Endothelial cell of umbilical vein (primary cell): Measurements from ENCODE around the gene LAIR1. TPM values are rescaled to one million over a fixed set of nuclear protein-coding genes. Genes with fewer than 3 reads are reported as not detected.

Experiments used
- BruUV-seq: library from RNA; stranded (reverse); fragments of 400-500 nt; replicated peaks from 2 replicates; lab custom pipeline; 2021; lab: Mats Ljungman, UMichigan
- CTCF ChIA-PET: fragments of 300-600, 350-600 bp; sonication (Branson Sonifier 250); formaldehyde crosslinking; loops from one replicate; lab custom pipeline; 2021; ENCODE audit warnings: antibody characterized with exemption, inconsistent platforms; lab: Charles Lee
- POLR2A ChIA-PET: fragments of 300-600, 350-600 bp; sonication (Branson Sonifier 250); formaldehyde crosslinking; loops from one replicate; lab custom pipeline; 2021; ENCODE audit warnings: antibody characterized with exemption, inconsistent platforms; lab: Charles Lee
- DNase-seq: peaks from one replicate; pipeline ENCODE4 v3.0.0-alpha.2; 2011; ENCODE audit warnings: low read depth, low spot score
- FAIRE-seq: peaks from 2 replicates; lab custom pipeline; 2011; peaks lifted over from hg19 to GRCh38; lab: Jason Lieb, UNC
- H2AFZ ChIP-seq: 2 replicates; pipeline ENCODE4 v1.6.0; 2012; ENCODE audit warnings: low read depth, low read length, control low read depth, inconsistent platforms
- H3K27ac ChIP-seq: 2 replicates; pipeline ENCODE4 v1.5.1; 2011; ENCODE audit warnings: low read depth, mild to moderate bottlenecking, control low read depth, low read length, moderate library complexity; ENCODE audit not compliant: insufficient read depth
- H3K27me3 ChIP-seq, 2 experiments: 2 replicates each; pipeline versions ENCODE4 v1.6.0 to v1.6.1; 2011; ENCODE audit warnings: low read length in 2 of 2, mixed read lengths in 1 of 2; ENCODE audit not compliant: control insufficient read depth in 2 of 2, insufficient read depth in 2 of 2
- H3K36me3 ChIP-seq, 2 experiments: 2 replicates in 1 of 2; 3 replicates in 1 of 2; pipeline ENCODE4 v1.5.1; 2011; ENCODE audit warnings: low read length in 2 of 2, mild to moderate bottlenecking in 1 of 2, moderate library complexity in 1 of 2; ENCODE audit not compliant: control insufficient read depth in 2 of 2, insufficient read depth in 2 of 2; ENCODE audit errors: extremely low read depth in 1 of 2
- H3K4me1 ChIP-seq: 3 replicates; pipeline ENCODE4 v1.5.1; 2011; ENCODE audit warnings: mild to moderate bottlenecking, low read length; ENCODE audit not compliant: control insufficient read depth, insufficient read depth; ENCODE audit errors: extremely low read depth
- H3K4me2 ChIP-seq: 2 replicates; pipeline ENCODE4 v1.6.1; 2011; ENCODE audit warnings: low read length, control low read depth, mixed read lengths; ENCODE audit not compliant: insufficient read depth
- H3K4me3 ChIP-seq, 3 experiments: fragments of 200-600 bp in 1 of 3; sonication (generic), shearing (Covaris generic) in 1 of 3; replicated peaks in 1 of 3; 2 replicates each; pipeline ENCODE4 v1.5.1; 2011 to 2016; ENCODE audit warnings: control low read depth in 3 of 3, low read length in 3 of 3, mild to moderate bottlenecking in 2 of 3, inconsistent platforms in 1 of 3, low read depth in 1 of 3, moderate library complexity in 1 of 3; ENCODE audit not compliant: insufficient read depth in 1 of 3
- H3K79me2 ChIP-seq: 2 replicates; pipeline ENCODE4 v1.6.0; 2012; ENCODE audit warnings: low read length, inconsistent platforms; ENCODE audit not compliant: control insufficient read depth, insufficient read depth
- H3K9ac ChIP-seq: replicated peaks from 2 replicates; pipeline ENCODE3; 2011; ENCODE audit warnings: low read length, control low read depth; ENCODE audit not compliant: insufficient read depth; ENCODE audit errors: extremely low read depth
- H3K9me1 ChIP-seq: replicated peaks from 3 replicates; pipeline ENCODE4 v1.6.0; 2011; ENCODE audit warnings: mild to moderate bottlenecking, low read length; ENCODE audit not compliant: control insufficient read depth, insufficient read depth; ENCODE audit errors: extremely low read depth
- H3K9me3 ChIP-seq: replicated peaks from 2 replicates; pipeline ENCODE4 v1.5.1; 2012; ENCODE audit warnings: low read length, inconsistent platforms; ENCODE audit not compliant: control insufficient read depth, insufficient read depth
- H4K20me1 ChIP-seq: replicated peaks from 2 replicates; pipeline ENCODE3; 2011; ENCODE audit warnings: mild to moderate bottlenecking, low read length; ENCODE audit not compliant: control insufficient read depth, insufficient read depth; ENCODE audit errors: extremely low read depth
- CTCF ChIP-seq, 2 donors: IDR thresholded peaks; 1 replicate in 1 of 2; 2 replicates in 1 of 2; pipeline ENCODE4 v1.5.1; 2011; ENCODE audit warnings: low read length in 2 of 2, mild to moderate bottlenecking in 2 of 2, moderate library complexity in 2 of 2, control low read depth in 1 of 2, inconsistent platforms in 1 of 2, low read depth in 1 of 2; ENCODE audit not compliant: insufficient read depth in 1 of 2; ENCODE audit errors: extremely low read depth in 1 of 2
- EZH2 ChIP-seq: IDR thresholded peaks from 2 replicates; pipeline ENCODE4 v1.6.1; 2012; ENCODE audit warnings: borderline replicate concordance, low read depth, mild to moderate bottlenecking, moderate library complexity, low read length, inconsistent platforms; ENCODE audit not compliant: severe bottlenecking
- FOS ChIP-seq: IDR thresholded peaks from 2 replicates; pipeline ENCODE4 v1.6.1; 2011; ENCODE audit warnings: mild to moderate bottlenecking, low read length, moderate library complexity, borderline replicate concordance; ENCODE audit not compliant: insufficient read depth
- GATA2 ChIP-seq: IDR thresholded peaks from 2 replicates; pipeline ENCODE4 v1.7.0; 2011; ENCODE audit warnings: low read depth, mild to moderate bottlenecking, moderate library complexity, mixed read lengths, low read length; ENCODE audit not compliant: insufficient read length, insufficient read depth
- JUN ChIP-seq: IDR thresholded peaks from 2 replicates; pipeline ENCODE4 v1.6.1; 2011; ENCODE audit warnings: borderline replicate concordance, low read depth; ENCODE audit not compliant: insufficient read length, insufficient read depth
- MAX ChIP-seq: IDR thresholded peaks from 2 replicates; pipeline ENCODE4 v1.6.1; 2011; ENCODE audit not compliant: insufficient read depth, insufficient read length
- MYC ChIP-seq: IDR thresholded peaks from one replicate; pipeline ENCODE4 v1.6.1; 2011; ENCODE audit warnings: mild to moderate bottlenecking, low read depth, low read length
- POLR2A ChIP-seq: IDR thresholded peaks from 2 replicates; pipeline ENCODE4 v1.6.1; 2012; ENCODE audit warnings: low read depth, mild to moderate bottlenecking, control low read depth, low read length
- POLR2AphosphoS5 ChIP-seq: IDR thresholded peaks from 2 replicates; pipeline ENCODE4 v1.6.1; 2012; ENCODE audit warnings: low read depth, mild to moderate bottlenecking, control low read depth, low read length, moderate library complexity; ENCODE audit not compliant: insufficient read depth
- dilution Hi-C: fragments of 300-500 bp; cut with MboI; formaldehyde crosslinking; loops from one replicate; pipeline ENCODE4 v1.15.0; 2019; ENCODE audit warnings: low sequenced_read_pairs; ENCODE audit not compliant: extremely low pct_ligation_motif_present
- intact Hi-C: fragments of 100-400 bp; cut with micrococcal nuclease; formaldehyde crosslinking; loops from one replicate; pipeline ENCODE4 v1.10.0; 2022
- polyA plus RNA-seq, 4 experiments: library from polyadenylated mRNA; depleted of rRNA in 3 of 4; stranded (reverse) in 3 of 4; unstranded in 1 of 4; fragments of >200 nt; gene quantifications; 2 replicates each; pipeline versions ENCODE4 v1.2.1 to v1.2.3, GENCODE V29; 2011 to 2012; ENCODE audit warnings: missing spikeins in 1 of 4
- total RNA-seq: library from RNA; stranded (reverse); gene quantifications from 2 replicates; pipeline ENCODE4 v1.2.3, GENCODE V29; 2021

Gene LAIR1
- total and polyA plus RNA-seq, 2 donors (not counting 3 experiments of a cell fraction or from before 2014, with no cell fraction given), result not detected

- CTCF ChIA-PET, result interaction anchor here (0.8 to 1.2 kb wide), 2 partner anchors 10 to 18 kb away, joined by 3 to 4 read pairs; no protein-coding TSS in a partner anchor
- POLR2A ChIA-PET, result no interaction called here
- Histone ChIP-seq H3K9me3 (no peaks in the 10 kb centered on the region), H3K36me3 (no peaks in the 10 kb centered on the region), H4K20me1 (no peaks in the 10 kb centered on the region), H3K4me1 (no peaks in the 10 kb centered on the region), H3K27me3 (no peaks in the 10 kb centered on the region), H3K27ac (no peak overlapping the region), H2AFZ (no peak overlapping the region), H3K9me1 (no peaks in the 10 kb centered on the region), H3K79me2 (no peaks in the 10 kb centered on the region), H3K4me3 (no peak overlapping the region), H3K4me2 (no peak overlapping the region), H3K9ac (no peak overlapping the region)
- dilution Hi-C loops, result no loop called here
- TF ChIP-seq EZH2, result no peak
- TF ChIP-seq POLR2A, result no peak
- no peak for TF ChIP-seq GATA2
- no peak for TF ChIP-seq MAX
- DNase-seq (no peak), FAIRE-seq (no peak)
- no TSS peak for BruUV-seq
- intact Hi-C loops, result no loop called here
These were observed 57.2 kb downstream of the LAIR1 start for GRCh38 chr19:54307389-54308020.

- no peak overlapping the region for H3K4me2 ChIP-seq
- no peaks in the 10 kb centered on the region for H3K36me3 ChIP-seq
- no peaks in the 10 kb centered on the region for H3K9me1 ChIP-seq
- no peaks in the 10 kb centered on the region for H4K20me1 ChIP-seq
- CTCF ChIA-PET, result interaction anchor here (1.0 kb wide), 1 partner anchor 39 kb away, joined by 3 read pairs; no protein-coding TSS in a partner anchor
- no peak for DNase-seq
- POLR2A ChIA-PET, result no interaction called here
- H3K4me1 ChIP-seq, result no peaks in the 10 kb centered on the region
- H2AFZ ChIP-seq, result no peak overlapping the region
- TF ChIP-seq MAX, result no peak
- no peak for TF ChIP-seq CTCF (IDR thresholded peaks at IDR 0.05; ENCODE audit: extremely low read depth in 1 of 2, insufficient read depth in 1 of 2, low read depth in 1 of 2, low read length in 2 of 2)
- TF ChIP-seq POLR2AphosphoS5, result no peak
- TF ChIP-seq POLR2A, result no peak
- TF ChIP-seq GATA2, result no peak
- no peak for TF ChIP-seq EZH2
- no peak for TF ChIP-seq FOS
- no peak for TF ChIP-seq MYC
- no peak for TF ChIP-seq JUN
- no peak overlapping the region for H3K9ac ChIP-seq
- intact Hi-C loops, result no loop called here
- no peak overlapping the region for H3K4me3 ChIP-seq
- no peaks in the 10 kb centered on the region for H3K27me3 ChIP-seq
- no peak for FAIRE-seq
- dilution Hi-C loops, result no loop called here
- no peaks in the 10 kb centered on the region for H3K79me2 ChIP-seq
- no TSS peak for BruUV-seq
- H3K9me3 ChIP-seq, result no peaks in the 10 kb centered on the region
- H3K27ac ChIP-seq, result no peak overlapping the region
These were observed 59.6 kb downstream of the LAIR1 start for GRCh38 chr19:54305141-54305540.
